Stimulated activated CD4-positive, alpha-beta T cell treated with anti-CD3 and anti-CD28 coated beads, Interleukin-4, amount 100 ng/mL, for 24 hours (primary cell): ENCODE results near the gene RAD51B.
"Not testable (repeated sequence)": the region's sequence is repeated elsewhere in the genome, so short reads cannot be mapped to it uniquely, and the experiment has no call there.

Experiments
- DNase-seq: peaks from one replicate; pipeline ENCODE4 v3.0.0-alpha.2; 2020

RAD51B gene

GRCh38 chr14:68241862-68242487 lies 422.4 kb downstream of the RAD51B start:
- DNase-seq, result no peak

GRCh38 chr14:68243450-68244010 lies 424.0 kb downstream of the RAD51B start:
- DNase-seq, result no peak

DNA sequence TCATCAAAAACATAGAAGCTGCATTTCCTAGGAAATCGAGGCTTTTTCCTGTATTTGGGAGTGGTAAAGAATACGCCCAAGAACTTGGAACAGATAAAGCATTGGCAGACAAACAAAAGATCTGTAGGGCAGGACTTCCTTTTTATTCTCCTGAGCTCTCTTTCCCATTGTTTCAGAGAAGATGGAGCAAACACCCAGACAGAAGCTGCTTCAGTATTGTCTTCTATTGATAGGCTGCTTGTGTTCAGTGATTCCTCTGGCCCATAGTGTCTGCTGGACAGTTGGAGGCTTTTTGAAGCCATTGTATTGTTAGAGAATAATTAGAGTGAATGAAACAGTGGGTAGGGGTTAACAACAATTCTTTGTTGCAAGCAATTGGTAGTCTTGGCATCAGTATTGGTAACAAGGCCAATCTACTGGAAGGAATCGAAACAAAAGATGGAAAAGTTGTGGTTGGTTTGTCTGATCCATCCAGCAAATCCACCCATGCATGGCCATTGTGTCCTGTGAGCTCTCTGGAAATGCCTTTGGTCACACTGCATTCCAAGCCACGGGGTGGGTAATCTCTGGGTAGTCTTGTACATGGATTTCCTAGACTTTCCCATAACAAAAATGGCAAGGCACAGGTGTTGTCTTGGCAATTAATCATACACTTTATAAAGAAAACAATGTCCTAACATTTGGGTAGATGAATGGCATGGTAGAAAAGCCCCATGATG lies 424.8 kb downstream of the RAD51B start:
- DNase-seq, result no peak

- no peak for DNase-seq
Measured at GRCh38 chr14:68245146-68246073, 425.8 kb downstream of the RAD51B start.

DNA sequence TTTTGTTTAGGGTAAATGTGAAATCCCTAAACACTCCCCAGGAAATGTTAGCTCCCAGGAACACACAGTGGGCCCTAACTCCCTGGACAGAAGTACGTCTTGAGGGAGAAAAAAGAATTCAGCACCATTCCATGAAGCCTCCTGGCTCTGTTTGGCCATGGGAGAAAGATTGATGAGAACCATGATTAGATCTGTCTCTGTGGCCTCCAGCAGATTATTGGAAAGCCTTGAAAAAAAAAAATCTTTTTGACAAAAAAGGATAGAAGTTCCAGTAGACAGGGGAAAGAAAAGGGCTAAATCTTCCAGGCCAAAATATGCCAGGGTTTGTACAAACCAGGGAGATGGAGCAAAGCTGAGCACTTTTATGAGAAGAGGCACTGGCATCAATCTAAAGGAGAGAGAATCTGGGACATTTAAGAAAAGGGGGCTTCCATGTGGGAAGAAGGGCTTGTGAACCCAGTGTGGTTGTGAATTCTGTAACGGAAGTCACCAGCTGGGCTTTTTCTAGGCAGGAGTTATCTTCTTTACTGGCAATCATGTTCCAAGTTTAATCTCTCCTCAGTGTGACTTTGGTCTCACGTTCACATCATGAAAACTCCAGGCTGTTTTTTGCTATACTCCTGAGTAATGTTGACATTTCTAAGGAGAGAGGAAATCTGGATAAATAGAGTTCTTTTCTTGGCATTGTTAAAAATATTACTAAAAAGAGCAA lies 426.7 kb downstream of the RAD51B start:
- no peak for DNase-seq

GRCh38 chr14:68246786-68247105 lies 427.2 kb downstream of the RAD51B start:
- no peak for DNase-seq

DNA sequence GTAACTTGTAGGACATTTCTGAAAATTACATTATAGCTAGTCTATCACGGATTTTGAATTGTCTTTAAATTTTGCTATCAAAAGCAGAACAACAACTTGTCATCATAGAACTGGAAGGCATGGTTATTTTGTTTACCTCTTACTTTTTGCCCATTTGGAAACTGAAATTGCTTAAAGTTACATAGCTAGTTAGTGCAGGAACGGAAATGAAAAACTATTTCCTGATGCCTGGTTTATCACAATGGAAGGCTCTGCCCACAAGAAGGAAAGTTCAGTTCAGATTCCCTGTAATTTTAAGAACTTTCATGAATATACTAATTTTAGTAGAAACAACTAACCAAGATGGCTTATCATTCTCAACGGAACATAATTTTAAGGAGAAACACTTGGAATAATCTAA lies 427.7 kb downstream of the RAD51B start:
- no peak for DNase-seq

GRCh38 chr14:68247676-68248268 lies 428.2 kb downstream of the RAD51B start:
- no peak for DNase-seq

DNA sequence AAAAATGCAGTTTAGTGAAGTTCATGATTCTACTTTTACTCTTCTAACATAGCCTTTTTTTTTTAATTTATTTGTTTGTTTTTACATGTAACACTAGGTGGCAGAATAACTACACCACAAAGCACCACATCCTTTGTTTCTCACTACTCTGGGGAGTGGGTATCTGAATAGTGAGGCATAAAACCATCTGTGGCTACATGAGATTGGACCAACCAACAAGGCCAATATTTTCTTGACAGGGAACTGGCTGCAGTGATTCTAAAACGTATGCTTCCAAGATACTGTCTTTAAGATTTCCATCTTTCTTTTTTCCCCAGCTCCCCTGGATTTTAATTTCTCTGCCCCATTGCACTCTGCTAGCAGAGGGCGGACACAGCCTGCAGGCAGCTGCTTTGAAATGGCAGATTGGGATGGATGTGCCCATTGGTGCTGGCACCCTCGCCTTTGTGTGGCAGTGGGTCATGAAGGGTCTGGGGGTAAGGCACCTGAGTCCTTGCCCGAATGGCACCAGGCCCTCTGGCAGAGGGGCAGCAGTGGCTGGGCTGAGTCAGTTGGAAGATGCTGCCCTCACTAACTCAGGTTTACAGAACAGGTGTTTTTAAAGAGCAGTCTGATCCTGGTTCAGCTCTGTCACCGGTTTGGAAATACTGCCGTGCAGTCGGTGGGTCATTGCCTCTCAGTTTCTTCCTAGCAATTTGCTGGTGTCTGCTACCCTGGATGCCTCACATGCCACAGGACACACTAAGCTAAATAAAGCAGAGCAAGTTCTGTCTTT lies 429.1 kb downstream of the RAD51B start:
- DNase-seq, result peak; percentile 19

GRCh38 chr14:68249661-68250451 lies 430.3 kb downstream of the RAD51B start:
- no peak for DNase-seq

GRCh38 chr14:68250927-68251768 lies 431.6 kb downstream of the RAD51B start:
- DNase-seq, result no peak

DNA sequence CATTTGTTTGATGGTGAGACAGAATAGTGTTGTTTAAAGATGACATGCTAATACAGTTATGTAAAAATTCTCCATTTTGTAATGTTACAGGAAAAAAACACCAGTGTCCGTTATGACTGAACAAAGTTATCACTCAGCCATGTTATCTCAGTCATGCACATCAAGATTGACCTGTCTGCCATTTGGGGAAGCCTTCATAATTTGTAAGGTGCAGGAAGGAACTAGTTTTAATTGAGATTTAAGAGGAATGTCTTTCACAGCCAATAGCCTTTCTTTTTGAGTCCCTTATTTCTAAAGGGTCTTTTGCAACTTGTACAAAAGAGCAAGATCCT lies 432.2 kb downstream of the RAD51B start:
- DNase-seq, result no peak

DNA sequence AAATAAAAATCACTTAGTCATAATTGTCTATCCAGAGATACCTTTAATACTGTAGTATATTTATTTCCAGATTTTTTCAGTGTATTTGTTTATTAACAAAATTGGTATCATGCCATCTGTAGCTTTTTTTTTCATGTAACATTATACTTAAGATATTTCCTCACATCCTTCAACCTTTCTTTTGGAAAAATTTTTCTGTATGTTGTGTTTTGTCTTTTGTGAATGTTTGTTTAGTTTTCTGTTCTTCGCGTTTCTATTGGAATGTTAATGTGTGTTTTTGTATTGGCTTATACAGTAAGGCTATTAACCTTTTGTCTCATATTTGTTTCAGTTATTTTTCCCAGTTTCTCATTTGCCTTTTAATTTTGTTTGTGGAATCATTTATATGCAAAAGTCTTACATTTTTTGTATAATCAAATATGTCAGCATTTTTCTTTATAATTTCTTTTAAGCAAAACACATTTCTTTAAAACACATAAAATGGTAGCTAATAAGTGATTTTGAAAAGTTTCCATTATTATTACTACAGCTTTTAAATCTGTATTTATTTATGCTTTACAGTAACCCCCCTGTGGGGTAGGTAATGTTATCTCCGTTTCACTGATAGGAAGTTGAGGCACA lies 433.7 kb downstream of the RAD51B start:
- DNase-seq, result no peak

GRCh38 chr14:68253878-68254528 lies 434.4 kb downstream of the RAD51B start:
- no peak for DNase-seq

GRCh38 chr14:68254669-68255527 lies 435.3 kb downstream of the RAD51B start:
- DNase-seq, result no peak

GRCh38 chr14:68255693-68256178 lies 436.2 kb downstream of the RAD51B start:
- no peak for DNase-seq

DNA sequence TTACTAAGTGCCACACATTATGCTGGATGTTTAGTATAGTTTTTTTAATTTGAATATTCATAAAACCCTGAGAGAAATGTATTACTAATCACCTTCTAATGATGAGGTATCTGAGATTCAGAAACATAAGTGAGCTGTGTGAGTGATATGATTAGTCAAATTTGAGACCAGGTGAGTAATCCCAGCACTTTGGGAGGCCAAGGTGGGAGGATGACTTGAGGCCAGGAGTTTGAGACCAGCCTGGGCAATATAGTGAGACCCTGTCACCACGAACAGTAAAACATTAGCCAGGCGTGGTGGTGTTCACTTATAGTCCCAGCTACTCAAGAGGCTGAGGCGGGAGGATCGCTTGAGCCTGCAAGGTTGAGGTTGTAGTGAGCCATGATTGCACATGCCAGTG lies 438.4 kb downstream of the RAD51B start:
- DNase-seq, result peak; percentile 8

DNA sequence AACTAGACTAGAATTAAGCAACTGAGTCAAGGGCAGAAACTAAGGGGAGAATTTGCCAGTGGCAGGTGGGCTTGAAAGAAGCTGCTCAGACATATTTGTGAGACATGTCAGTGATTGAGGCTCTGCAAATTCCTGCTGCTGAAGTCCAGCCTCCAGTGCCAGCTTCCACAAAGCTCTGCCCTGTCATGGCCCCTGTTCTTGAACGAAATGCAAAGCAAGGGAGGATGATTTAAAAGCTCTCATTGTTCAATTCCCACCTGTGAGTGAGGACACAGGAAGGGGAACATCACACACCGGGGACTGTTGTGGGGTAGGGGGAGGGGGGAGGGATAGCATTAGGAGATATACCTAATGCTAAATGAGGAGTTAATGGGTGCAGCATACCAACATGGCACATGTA lies 439.4 kb downstream of the RAD51B start:
- not testable (repeated sequence) for DNase-seq
